GM12872 (cell line): ENCODE results near the gene RPLP2.

Source experiments
- CTCF ChIP-seq: IDR thresholded peaks from 3 replicates; pipeline ENCODE4 v1.5.1; 2011; ENCODE audit warnings: low read depth, mild to moderate bottlenecking, low read length, moderate library complexity; ENCODE audit not compliant: insufficient read depth

The RPLP2 gene

GRCh38 chr11:847876-848275 is 38.1 kb downstream of the RPLP2 start:
- no peak for TF ChIP-seq CTCF

GRCh38 chr11:848380-848931 is 38.7 kb downstream of the RPLP2 start:
- TF ChIP-seq CTCF: peak; percentile 97

- no peak for TF ChIP-seq CTCF
Measured at GRCh38 chr11:849104-849824, 39.5 kb downstream of the RPLP2 start.

GRCh38 chr11:849951-850774 is 40.4 kb downstream of the RPLP2 start:
- TF ChIP-seq CTCF: no peak

- TF ChIP-seq CTCF: peak; percentile 39
Measured at GRCh38 chr11:850775-851763, 41.3 kb downstream of the RPLP2 start.

GRCh38 chr11:852762-853161 is 43.0 kb downstream of the RPLP2 start:
- TF ChIP-seq CTCF: no peak
